GM10266 (cell line): ENCODE data around the gene ASAP2.

Source experiments
- DNase-seq: peaks from one replicate; pipeline ENCODE4 v3.0.0; 2012; ENCODE audit errors: extremely low spot score
- TF ChIP-seq, protein P1 (sequence below): IDR thresholded peaks from 2 replicates; pipeline ENCODE4 v1.5.1; 2012; ENCODE audit warnings: mild to moderate bottlenecking, low read depth; ENCODE audit not compliant: control insufficient read depth, insufficient read depth; ENCODE audit errors: missing control alignments

ASAP2 gene

DNA sequence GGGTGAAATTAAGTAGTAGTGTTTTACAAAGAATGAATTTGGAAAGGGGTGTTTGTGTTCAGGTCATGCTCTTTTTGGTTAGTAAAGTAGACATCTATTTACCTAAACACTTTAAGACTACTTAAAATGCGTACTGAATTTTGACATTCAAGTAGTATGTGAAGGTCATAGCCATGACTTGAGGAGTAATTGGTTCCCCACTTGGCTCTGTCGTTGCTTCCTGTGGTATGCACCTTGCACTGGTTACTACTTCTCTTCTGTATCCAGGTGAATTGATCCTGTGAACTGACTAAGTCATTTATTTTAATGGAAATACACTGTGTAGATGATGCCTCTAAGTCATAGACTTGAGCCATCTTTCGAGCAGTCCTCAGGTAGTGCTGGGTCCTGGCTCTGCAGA, 118.8 kb downstream of the ASAP2 start:
- DNase-seq, result no peak
- TF ChIP-seq, protein P1, sequence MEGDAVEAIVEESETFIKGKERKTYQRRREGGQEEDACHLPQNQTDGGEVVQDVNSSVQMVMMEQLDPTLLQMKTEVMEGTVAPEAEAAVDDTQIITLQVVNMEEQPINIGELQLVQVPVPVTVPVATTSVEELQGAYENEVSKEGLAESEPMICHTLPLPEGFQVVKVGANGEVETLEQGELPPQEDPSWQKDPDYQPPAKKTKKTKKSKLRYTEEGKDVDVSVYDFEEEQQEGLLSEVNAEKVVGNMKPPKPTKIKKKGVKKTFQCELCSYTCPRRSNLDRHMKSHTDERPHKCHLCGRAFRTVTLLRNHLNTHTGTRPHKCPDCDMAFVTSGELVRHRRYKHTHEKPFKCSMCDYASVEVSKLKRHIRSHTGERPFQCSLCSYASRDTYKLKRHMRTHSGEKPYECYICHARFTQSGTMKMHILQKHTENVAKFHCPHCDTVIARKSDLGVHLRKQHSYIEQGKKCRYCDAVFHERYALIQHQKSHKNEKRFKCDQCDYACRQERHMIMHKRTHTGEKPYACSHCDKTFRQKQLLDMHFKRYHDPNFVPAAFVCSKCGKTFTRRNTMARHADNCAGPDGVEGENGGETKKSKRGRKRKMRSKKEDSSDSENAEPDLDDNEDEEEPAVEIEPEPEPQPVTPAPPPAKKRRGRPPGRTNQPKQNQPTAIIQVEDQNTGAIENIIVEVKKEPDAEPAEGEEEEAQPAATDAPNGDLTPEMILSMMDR, result no peak

DNA sequence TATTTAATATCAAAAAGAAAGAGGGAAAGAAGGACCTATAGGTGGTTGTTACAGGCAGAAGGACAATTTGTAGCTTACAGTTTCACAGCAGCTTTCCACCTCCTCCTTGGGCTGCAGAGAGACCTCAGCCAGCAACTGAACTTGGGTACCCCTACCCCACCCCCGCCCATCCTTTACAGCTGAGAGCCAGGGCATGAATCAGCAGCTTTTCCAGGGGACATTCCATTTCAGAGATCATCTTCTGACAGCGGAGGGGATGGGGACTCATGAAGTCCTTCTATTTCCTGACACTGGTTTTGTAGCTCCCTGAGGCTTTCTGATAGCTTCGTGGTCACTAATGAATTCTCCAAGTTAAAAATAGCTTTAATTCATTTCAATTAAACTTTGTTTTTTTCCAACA, 120.4 kb downstream of the ASAP2 start:
- DNase-seq, result no peak
- TF ChIP-seq, protein P1, result no peak

DNA sequence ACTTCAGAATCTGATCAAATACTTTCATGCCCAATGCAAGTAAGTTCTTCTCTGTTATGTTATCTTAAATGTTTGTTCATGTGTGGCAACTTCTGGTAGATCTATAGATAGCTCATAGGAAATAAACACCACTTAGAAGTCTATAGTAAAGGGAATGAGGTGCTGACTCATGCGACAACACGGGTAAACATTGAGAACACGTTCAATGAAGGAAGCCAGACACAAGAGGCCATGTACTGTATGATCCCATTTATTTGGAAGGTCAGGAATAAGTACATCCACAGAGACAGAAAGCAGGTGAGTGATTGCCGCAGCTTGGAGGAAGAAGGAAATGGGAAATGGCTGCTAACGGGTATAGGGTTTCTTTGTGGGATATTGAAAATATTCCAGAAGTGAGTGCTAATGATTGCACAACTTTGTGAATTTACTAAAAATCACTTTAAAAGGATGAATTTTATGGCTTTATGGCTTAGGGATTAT, 121.3 kb downstream of the ASAP2 start:
- DNase-seq, result no peak
- TF ChIP-seq, protein P1, result no peak

DNA sequence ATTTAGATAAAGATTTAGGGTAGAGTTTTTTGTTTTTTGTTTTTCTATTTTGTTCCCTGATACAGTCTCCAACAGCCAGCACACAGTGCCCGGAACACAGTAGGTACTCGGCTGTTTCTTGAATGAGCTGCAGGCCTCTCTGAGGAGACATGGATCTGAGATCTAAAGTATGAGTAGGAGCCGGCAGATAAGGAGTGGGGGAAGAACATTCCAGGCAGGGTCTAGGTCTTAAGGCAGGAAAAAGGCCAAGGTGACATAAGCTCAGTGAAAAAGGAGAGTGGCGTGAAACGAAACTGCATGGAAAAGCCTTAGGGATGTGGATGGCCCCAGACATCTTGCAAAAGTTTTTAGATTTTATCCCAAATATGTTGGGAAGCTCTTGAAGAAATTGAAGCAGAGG, 122.3 kb downstream of the ASAP2 start:
- TF ChIP-seq, protein P1, result no peak
- DNase-seq, result no peak

DNA sequence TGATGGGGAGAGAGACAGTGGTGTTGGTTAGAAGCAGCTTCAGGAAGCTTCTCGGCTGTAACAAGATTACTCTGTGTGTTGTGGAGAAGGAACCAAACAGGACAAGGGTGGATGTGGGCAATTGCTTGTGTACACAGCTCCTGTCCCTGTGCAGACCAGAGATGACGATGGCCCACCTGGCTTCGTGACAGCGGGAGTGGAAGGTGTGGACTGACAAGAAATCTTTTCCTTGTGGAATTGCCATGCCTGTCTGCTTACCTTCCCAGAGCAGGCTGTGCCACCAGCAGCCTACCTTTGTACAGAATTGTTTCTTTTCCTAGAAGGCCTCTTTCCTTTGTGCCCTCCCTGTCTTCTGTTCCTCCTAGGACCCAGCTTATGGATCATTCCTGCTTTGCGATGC, 122.9 kb downstream of the ASAP2 start:
- TF ChIP-seq, protein P1, result no peak
- no peak for DNase-seq

DNA sequence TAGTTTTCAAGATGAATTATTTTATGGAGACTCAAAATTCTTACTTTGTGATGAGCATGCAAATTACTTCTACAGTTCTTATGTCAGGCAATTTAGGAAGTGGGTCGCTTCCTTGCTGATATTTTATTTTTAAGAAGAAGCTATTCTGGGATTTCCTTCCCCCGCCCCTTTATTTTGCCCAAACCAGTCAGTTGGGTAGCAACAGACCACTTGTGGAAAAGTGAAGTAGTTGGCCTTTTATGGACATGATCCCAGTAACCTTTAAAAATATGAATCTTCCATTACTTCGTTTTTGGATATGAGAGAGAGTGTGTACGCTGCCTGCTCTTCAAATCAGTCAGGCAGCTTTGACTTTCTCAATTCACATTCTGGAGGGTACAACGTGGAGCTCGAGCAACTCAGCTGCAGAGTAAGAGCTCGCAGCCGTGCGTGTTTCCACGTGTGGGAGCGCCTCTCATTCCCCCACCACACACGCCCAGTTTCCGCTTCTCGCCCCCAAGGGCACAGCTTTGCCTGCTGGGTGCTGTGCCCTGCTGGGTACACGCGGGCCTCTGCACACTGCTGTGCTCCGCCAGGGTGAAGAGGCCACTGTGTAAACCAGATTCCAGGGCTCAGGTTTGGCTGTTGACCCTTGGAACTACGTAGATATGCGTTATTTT, 124.1 kb downstream of the ASAP2 start:
- no peak for DNase-seq
- TF ChIP-seq, protein P1, result no peak

DNA sequence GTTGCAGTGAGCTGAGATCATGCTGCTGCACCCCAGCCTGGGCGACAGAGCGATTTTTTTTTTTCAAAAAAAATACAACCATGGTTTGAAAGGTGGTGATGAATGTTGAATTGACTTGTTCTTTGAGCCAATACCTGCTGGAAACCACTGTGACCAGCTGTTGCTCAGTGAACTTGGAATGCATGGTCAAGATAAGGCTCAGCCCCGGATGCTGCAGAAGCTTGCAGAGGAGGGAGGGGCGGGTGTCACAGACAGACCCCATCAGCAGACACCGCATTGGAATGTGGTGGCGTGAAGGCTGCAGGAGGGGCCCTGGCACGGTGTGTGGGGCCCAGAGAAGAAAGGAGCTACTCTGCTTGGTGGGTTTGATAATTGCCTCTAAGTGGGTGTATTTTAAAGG, 125.1 kb downstream of the ASAP2 start:
- DNase-seq, result no peak
- TF ChIP-seq, protein P1, result no peak
